GM18499 (cell line): ENCODE measurements around the gene FBXO4.
"Not testable (repeated sequence)": the region's sequence is repeated elsewhere in the genome, so short reads cannot be mapped to it uniquely, and the experiment has no call there.

ENCODE experiments used
- ATAC-seq: cut with Tn5 transposase; IDR thresholded peaks from one replicate; pipeline ENCODE4 v1.9.1; 2021; ENCODE audit warnings: moderate number of reproducible peaks; ENCODE audit not compliant: insufficient read depth, unreplicated experiment

Gene FBXO4

GRCh38 chr5:41921166-41921565 is 3.9 kb upstream of the FBXO4 start:
- ATAC-seq = no peak

GRCh38 chr5:41921874-41922273 is 3.2 kb upstream of the FBXO4 start:
- no peak for ATAC-seq

GRCh38 chr5:41924526-41924871 is 582 bp upstream of the FBXO4 start:
- no peak for ATAC-seq

- no peak for ATAC-seq
These were observed 472 bp downstream of the FBXO4 start for GRCh38 chr5:41925555-41925951.

- ATAC-seq = no peak
These were observed 2.5 kb downstream of the FBXO4 start for GRCh38 chr5:41927604-41928003.

GRCh38 chr5:41929035-41929434 is 4.0 kb downstream of the FBXO4 start:
- no peak for ATAC-seq

GRCh38 chr5:41932770-41933169 is 7.7 kb downstream of the FBXO4 start:
- ATAC-seq = no peak

- no peak for ATAC-seq
These were observed 10.5 kb downstream of the FBXO4 start for GRCh38 chr5:41935544-41935943.

GRCh38 chr5:41940641-41941040 is 15.6 kb downstream of the FBXO4 start:
- ATAC-seq = no peak

GRCh38 chr5:41945332-41945955 is 20.4 kb downstream of the FBXO4 start:
- ATAC-seq = not testable (repeated sequence)

- no peak for ATAC-seq
These were observed 26.1 kb downstream of the FBXO4 start for GRCh38 chr5:41951224-41951623.

GRCh38 chr5:41954286-41954685 is 29.2 kb downstream of the FBXO4 start:
- ATAC-seq = no peak

- ATAC-seq = no peak
These were observed 30.4 kb downstream of the FBXO4 start for GRCh38 chr5:41955432-41956024.

- no peak for ATAC-seq
These were observed 31.9 kb downstream of the FBXO4 start for GRCh38 chr5:41956943-41957342.

- ATAC-seq = no peak
These were observed 35.4 kb downstream of the FBXO4 start for GRCh38 chr5:41960481-41960880.

GRCh38 chr5:41961736-41962135 is 36.7 kb downstream of the FBXO4 start:
- ATAC-seq = no peak

GRCh38 chr5:41962491-41962890 is 37.4 kb downstream of the FBXO4 start:
- ATAC-seq = no peak

- no peak for ATAC-seq
These were observed 41.5 kb downstream of the FBXO4 start for GRCh38 chr5:41966401-41967105.

- no peak for ATAC-seq
These were observed 42.3 kb downstream of the FBXO4 start for GRCh38 chr5:41967401-41967800.

GRCh38 chr5:41968153-41968723 is 43.2 kb downstream of the FBXO4 start:
- no peak for ATAC-seq

GRCh38 chr5:41973087-41973486 is 48.0 kb downstream of the FBXO4 start:
- ATAC-seq = no peak

GRCh38 chr5:41973887-41974286 is 48.8 kb downstream of the FBXO4 start:
- no peak for ATAC-seq
